CD4-positive, alpha-beta T cell treated with Interleukin-17A for 1 hour (primary cell): ENCODE data around the gene DBNL.

Experiments used
- DNase-seq: peaks from one replicate; pipeline ENCODE4 v3.0.0-alpha.2; 2020

The DBNL gene

GRCh38 chr7:44100458-44101302, 56.2 kb downstream of the DBNL start:
- no peak for DNase-seq

- no peak for DNase-seq
Observed at GRCh38 chr7:44101303-44101965, 56.9 kb downstream of the DBNL start.

GRCh38 chr7:44101966-44102845, 57.7 kb downstream of the DBNL start:
- DNase-seq: no peak

- DNase-seq: no peak
Observed at GRCh38 chr7:44102846-44103565, 58.5 kb downstream of the DBNL start.

GRCh38 chr7:44103566-44103922, 59.0 kb downstream of the DBNL start:
- DNase-seq: no peak

GRCh38 chr7:44103923-44104859, 59.7 kb downstream of the DBNL start, which contains the start of gene AEBP1:
Gene AEBP1, plus strand, starts transcription at chr7:44104345. Its CDS starts 321 bp downstream, at chr7:44104666.
- DNase-seq: peak; percentile 25

GRCh38 chr7:44104860-44105771, 60.6 kb downstream of the DBNL start:
- DNase-seq: no peak

GRCh38 chr7:44105832-44106231, 61.3 kb downstream of the DBNL start:
- no peak for DNase-seq

- DNase-seq: no peak
Observed at GRCh38 chr7:44106311-44107065, 62.0 kb downstream of the DBNL start.

GRCh38 chr7:44107116-44107960, 62.8 kb downstream of the DBNL start:
- DNase-seq: no peak

- no peak for DNase-seq
Observed at GRCh38 chr7:44107961-44108767, 63.7 kb downstream of the DBNL start.

GRCh38 chr7:44108768-44109750, 64.6 kb downstream of the DBNL start:
- no peak for DNase-seq

GRCh38 chr7:44109991-44110390, 65.5 kb downstream of the DBNL start:
- no peak for DNase-seq

- DNase-seq: no peak
Observed at GRCh38 chr7:44110719-44111635, 66.5 kb downstream of the DBNL start.
